GM21717 (cell line): ENCODE results near the gene POTEH.
"Not testable (repeated sequence)": the region's sequence is repeated elsewhere in the genome, so short reads cannot be mapped to it uniquely, and the experiment has no call there.

Source experiments
- ATAC-seq: cut with Tn5 transposase; IDR thresholded peaks from one replicate; pipeline ENCODE4 v1.9.1; 2021; ENCODE audit warnings: mild to moderate bottlenecking, moderate library complexity; ENCODE audit not compliant: unreplicated experiment

Gene POTEH

GRCh38 chr22:15734411-15734810 lies 44.6 kb downstream of the POTEH start:
- not testable (repeated sequence) for ATAC-seq

GRCh38 chr22:15738157-15738908 lies 48.5 kb downstream of the POTEH start:
- ATAC-seq: not testable (repeated sequence)

DNA sequence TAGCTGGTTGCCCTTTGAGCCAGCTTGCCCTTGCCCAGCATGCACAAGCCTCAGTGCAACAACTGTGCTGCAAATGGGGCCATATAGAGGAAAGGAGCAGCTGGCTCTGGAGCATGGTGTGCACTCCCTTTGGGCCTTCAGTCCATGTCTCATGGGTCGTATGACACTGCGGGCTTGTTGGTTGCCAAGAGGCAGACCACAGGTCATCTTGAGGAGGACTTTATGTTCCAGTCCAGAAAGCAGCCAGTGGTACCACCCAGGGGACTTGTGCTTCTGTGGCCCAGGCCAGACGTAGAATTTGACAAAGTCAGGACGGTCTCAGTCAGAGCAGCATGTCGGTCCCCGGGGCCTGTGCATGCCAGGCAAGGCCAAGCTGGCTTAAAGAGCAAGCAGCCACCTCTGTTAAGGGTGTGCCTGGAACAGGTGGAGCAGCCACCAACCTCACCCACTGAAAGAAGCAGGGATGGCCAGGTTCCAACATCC lies 49.1 kb downstream of the POTEH start:
- ATAC-seq: not testable (repeated sequence)

- ATAC-seq: not testable (repeated sequence)
Measured at GRCh38 chr22:15747636-15748323, 58.0 kb downstream of the POTEH start.

DNA sequence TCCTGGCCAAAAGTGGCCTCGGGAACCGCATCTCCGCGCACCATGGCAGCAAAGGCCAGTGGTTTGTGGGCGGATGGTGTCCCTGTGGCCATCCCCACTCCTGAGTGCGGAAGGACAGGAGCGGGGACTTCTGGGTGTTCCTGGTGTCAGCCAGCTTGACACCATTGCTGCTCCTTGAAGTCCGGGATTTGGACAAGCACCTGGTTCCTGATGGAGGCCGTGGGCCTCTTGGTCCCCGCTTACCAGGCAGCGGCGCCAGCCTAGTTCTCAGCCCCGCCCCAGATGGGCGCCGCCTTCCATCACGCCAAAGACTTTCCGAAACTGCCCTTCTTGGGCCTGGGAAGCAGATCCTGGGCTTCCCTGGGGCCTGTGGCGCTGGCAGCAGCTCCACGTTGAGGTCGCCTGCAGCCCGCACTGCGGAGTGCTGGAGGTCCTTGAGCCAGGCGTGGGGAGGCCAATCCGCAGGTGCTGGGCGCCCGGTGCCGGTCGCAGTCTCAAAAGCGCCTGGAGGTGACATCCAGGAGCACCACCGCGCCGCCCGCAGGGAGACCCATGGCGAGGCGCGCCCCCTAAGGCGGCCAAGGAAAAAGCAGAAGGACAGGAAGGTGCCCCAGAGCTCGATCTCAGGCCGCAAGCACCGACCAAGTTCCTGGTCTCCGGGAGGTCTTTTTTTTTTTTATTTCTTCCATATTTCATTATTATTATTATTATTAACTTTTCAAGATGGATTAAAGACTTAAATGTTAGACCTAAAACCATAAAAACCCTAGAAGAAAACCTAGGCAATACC lies 59.5 kb downstream of the POTEH start:
- ATAC-seq: not testable (repeated sequence)

DNA sequence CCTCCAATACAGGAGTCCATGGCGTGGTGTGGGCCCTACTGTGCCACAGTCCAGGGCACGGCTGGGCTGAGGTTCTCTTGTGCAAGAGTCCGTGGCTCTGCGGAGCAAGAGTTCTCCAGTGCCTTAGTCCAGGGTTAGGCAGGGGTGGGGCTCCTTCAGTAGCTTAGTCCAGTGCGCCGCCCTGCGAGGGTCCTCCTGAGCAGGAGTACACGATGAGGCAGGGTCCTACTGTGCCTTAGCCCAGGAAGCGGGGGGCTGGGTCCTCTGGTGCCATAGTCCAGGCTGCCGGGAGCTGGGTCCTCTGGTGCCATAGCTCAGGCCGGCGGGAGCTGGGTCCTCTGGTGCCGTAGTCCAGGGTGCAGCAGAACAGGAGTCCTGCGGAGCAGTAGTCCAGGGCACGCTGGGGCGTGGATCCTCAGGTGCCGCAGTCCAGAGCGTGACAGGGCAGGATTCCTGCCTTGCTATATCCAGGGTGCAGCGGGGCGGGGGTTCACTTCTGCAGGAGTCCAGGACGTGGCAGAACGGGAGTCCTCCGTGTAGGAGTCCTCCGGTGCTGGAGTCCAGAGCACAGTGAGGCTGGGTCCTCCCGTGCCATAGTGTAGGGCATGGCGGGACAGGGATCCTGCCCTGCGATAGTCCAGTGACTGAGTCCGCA lies 69.7 kb downstream of the POTEH start:
- not testable (repeated sequence) for ATAC-seq

- ATAC-seq: not testable (repeated sequence)
Measured at GRCh38 chr22:15760388-15761150, 70.7 kb downstream of the POTEH start.

GRCh38 chr22:15761151-15761777 lies 71.4 kb downstream of the POTEH start:
- ATAC-seq: not testable (repeated sequence)

GRCh38 chr22:15763559-15763958 lies 73.7 kb downstream of the POTEH start:
- ATAC-seq: not testable (repeated sequence)
